Natural killer cell treated with Interleukin-12 subunit alpha and Interleukin-12 subunit beta and Interleukin-15 and Interleukin-18, amount 100 ng/mL, for 72 hours (primary cell): ENCODE results near the gene ACAD11. TPM values are rescaled to one million over a fixed set of nuclear protein-coding genes. Genes with fewer than 3 reads are reported as not detected.
"Not testable (repeated sequence)": the region's sequence is repeated elsewhere in the genome, so short reads cannot be mapped to it uniquely, and the experiment has no call there.

Experiments used
- ATAC-seq, 2 donors: fragments of 150-1000 bp; cut with Tn5 transposase in 1 of 2; sonication (Bioruptor Pico), chemical (Tn5 transposase) in 1 of 2; 2 replicates each; pipeline ENCODE4 v1.10.0; 2021
- DNase-seq: peaks from one replicate; pipeline ENCODE4 v3.0.0; 2022; ENCODE audit warnings: low spot score
- H3K27ac Mint-ChIP-seq, 2 donors: 1 replicate in 1 of 2; 2 replicates in 1 of 2; pipeline ENCODE4 v1.8.0; 2022; ENCODE audit warnings: mixed read lengths in 2 of 2, mild to moderate bottlenecking in 1 of 2, moderate library complexity in 1 of 2
- H3K27me3 Mint-ChIP-seq, 2 donors: 1 replicate in 1 of 2; 2 replicates in 1 of 2; pipeline ENCODE4 v1.8.0; 2022; ENCODE audit warnings: mixed read lengths in 2 of 2
- H3K36me3 Mint-ChIP-seq: one replicate; pipeline ENCODE4 v1.8.0; 2022; ENCODE audit warnings: mixed read lengths
- H3K4me1 Mint-ChIP-seq, 2 donors: 1 replicate in 1 of 2; 2 replicates in 1 of 2; pipeline ENCODE4 v1.8.0; 2022; ENCODE audit warnings: low read depth in 2 of 2, mixed read lengths in 2 of 2, mild to moderate bottlenecking in 1 of 2
- H3K4me3 Mint-ChIP-seq: one replicate; pipeline ENCODE4 v1.8.0; 2022; ENCODE audit warnings: mixed read lengths
- H3K9me3 Mint-ChIP-seq: 2 replicates; pipeline ENCODE4 v1.8.0; 2022; ENCODE audit warnings: mixed read lengths
- total RNA-seq, 2 donors: library from RNA; stranded (reverse); gene quantifications; one replicate each; pipeline ENCODE4 v1.2.3, GENCODE V29; 2022

The ACAD11 gene
- total RNA-seq, 2 donors from 2014 or later = 9.3 to 11.5 TPM

DNA sequence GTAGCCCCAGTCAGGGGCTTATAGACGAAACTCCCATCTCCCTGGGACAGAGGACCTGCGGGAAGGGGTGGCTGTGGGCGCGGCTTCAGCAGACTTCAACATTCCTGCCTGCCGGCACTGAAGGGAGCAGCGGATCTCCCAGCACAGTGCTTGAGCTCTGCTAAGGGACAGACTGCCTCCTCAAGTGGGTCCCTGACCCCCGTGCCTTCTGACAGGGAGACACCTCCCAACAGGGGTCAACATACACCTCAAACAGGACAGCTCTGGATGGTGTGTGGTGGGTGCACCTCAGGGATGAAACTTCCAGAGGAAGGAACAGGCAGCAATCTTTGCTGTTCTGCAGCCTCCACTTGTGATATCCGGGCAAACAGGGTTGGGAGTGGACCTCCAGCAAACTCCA lies 53.0 kb downstream of the ACAD11 start:
- not testable (repeated sequence) for H3K9me3 Mint-ChIP-seq, ATAC-seq, H3K4me1 Mint-ChIP-seq, H3K4me3 Mint-ChIP-seq, DNase-seq, H3K27me3 Mint-ChIP-seq, H3K27ac Mint-ChIP-seq
- peaks cover 26% of the 10 kb centered on the region for H3K36me3 Mint-ChIP-seq

GRCh38 chr3:132606085-132606484 lies 53.5 kb downstream of the ACAD11 start:
- ATAC-seq (no peak), DNase-seq (no peak)
- peaks cover 2% of the 10 kb centered on the region for H3K9me3 Mint-ChIP-seq
- H3K4me3 Mint-ChIP-seq = no peak overlapping the region
- H3K36me3 Mint-ChIP-seq = peaks cover 26% of the 10 kb centered on the region
- H3K27me3 Mint-ChIP-seq = no peaks in the 10 kb centered on the region
- H3K27ac Mint-ChIP-seq = no peak overlapping the region
- H3K4me1 Mint-ChIP-seq = peaks cover 0 to 2% of the 10 kb centered on the region in 2 donors

GRCh38 chr3:132605374-132605792 lies 54.2 kb downstream of the ACAD11 start:
- Mint-ChIP-seq H3K9me3 (peaks cover 2% of the 10 kb centered on the region), H3K27me3 (no peaks in the 10 kb centered on the region)

DNA sequence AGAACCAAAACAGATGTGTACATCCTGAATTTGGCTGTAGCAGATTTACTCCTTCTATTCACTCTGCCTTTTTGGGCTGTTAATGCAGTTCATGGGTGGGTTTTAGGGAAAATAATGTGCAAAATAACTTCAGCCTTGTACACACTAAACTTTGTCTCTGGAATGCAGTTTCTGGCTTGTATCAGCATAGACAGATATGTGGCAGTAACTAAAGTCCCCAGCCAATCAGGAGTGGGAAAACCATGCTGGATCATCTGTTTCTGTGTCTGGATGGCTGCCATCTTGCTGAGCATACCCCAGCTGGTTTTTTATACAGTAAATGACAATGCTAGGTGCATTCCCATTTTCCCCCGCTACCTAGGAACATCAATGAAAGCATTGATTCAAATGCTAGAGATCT lies 59.0 kb downstream of the ACAD11 start:
- H3K27me3 Mint-ChIP-seq, ATAC-seq, H3K4me1 Mint-ChIP-seq, H3K36me3 Mint-ChIP-seq, DNase-seq, H3K9me3 Mint-ChIP-seq, H3K27ac Mint-ChIP-seq, H3K4me3 Mint-ChIP-seq: not testable (repeated sequence)

More at GRCh38 chr3:132605374-132605792, 54.2 kb downstream of the ACAD11 start:
- Mint-ChIP-seq H3K36me3 (peaks cover 26% of the 10 kb centered on the region), H3K4me1 (peaks cover 0 to 2% of the 10 kb centered on the region in 2 donors), H3K4me3 (no peak overlapping the region), H3K27ac (no peak overlapping the region)
- DNase-seq = no peak
- ATAC-seq = no peak

- no peak for ATAC-seq
- no peaks in the 10 kb centered on the region for H3K9me3 Mint-ChIP-seq
- no peak overlapping the region for H3K27ac Mint-ChIP-seq
Measured at GRCh38 chr3:132598181-132598580, 61.4 kb downstream of the ACAD11 start.

GRCh38 chr3:132597660-132598059 lies 61.9 kb downstream of the ACAD11 start:
- no peak overlapping the region for H3K27ac Mint-ChIP-seq
- peaks cover 7% of the 10 kb centered on the region for H3K36me3 Mint-ChIP-seq
- no peaks in the 10 kb centered on the region for H3K27me3 Mint-ChIP-seq
- no peak for DNase-seq
- no peaks in the 10 kb centered on the region for H3K4me1 Mint-ChIP-seq
- no peak for ATAC-seq
- no peak overlapping the region for H3K4me3 Mint-ChIP-seq
- H3K9me3 Mint-ChIP-seq = no peaks in the 10 kb centered on the region

More at GRCh38 chr3:132598181-132598580, 61.4 kb downstream of the ACAD11 start:
- Mint-ChIP-seq H3K4me1 (no peaks in the 10 kb centered on the region), H3K36me3 (peaks cover 7% of the 10 kb centered on the region), H3K4me3 (no peak overlapping the region), H3K27me3 (no peaks in the 10 kb centered on the region)
- no peak for DNase-seq

- Mint-ChIP-seq H3K4me1 (no peaks in the 10 kb centered on the region), H3K9me3 (no peaks in the 10 kb centered on the region), H3K27ac (no peak within 1 kb of the TSS), H3K4me3 (no peak within 1 kb of the TSS), H3K36me3 (peaks cover 7% of the 10 kb centered on the region), H3K27me3 (no peaks in the 10 kb centered on the region)
- DNase-seq (no peak), ATAC-seq (no peak)
Measured at GRCh38 chr3:132596816-132597433, 62.7 kb downstream of the ACAD11 start, which contains the start of gene ACKR4. Gene ACKR4 (plus strand): TSS chr3:132597270. CDS start chr3:132600398, 3,128 bp downstream.

DNA sequence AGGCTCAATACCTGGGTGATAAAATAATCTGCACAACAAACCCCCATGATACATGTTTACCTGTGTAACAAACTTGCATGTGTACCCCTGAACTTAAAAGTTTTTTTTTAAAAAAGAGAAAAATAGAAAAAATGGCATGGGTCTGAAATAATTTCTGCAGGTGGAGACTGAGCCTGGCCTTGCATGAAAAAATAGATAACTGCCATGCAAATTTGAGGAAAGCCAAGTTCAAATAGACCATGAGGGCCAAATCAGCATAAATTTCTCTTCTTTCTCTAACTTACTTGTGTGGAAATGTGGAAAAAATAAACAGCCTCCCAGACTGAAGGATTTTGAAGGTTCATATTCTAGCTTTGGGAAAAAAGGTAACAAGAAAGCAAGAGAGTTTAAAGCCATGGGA lies 63.3 kb downstream of the ACAD11 start:
- Mint-ChIP-seq H3K4me3 (no peak overlapping the region), H3K4me1 (no peaks in the 10 kb centered on the region), H3K27ac (no peak overlapping the region), H3K9me3 (no peaks in the 10 kb centered on the region), H3K36me3 (peaks cover 7% of the 10 kb centered on the region), H3K27me3 (no peaks in the 10 kb centered on the region)
- DNase-seq (no peak), ATAC-seq (no peak)

DNA sequence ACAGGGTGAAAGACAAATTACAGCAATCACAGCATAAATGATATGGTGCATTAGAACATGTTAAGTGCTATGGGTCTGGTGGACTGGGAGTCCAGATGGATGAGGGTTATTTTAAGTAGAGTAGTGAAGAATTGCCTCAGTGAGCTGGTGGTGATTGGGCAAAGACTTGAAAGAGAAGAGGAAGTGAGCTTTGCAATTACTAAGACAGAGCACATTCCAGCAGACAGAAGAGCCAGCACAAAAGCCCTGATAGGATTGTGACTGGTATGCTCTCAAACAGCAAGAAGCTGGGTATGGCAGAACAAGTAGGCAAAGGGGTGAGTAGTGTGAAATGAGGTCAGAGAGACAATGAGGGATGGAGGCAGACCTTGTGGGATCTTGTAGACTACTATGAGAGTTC lies 64.6 kb downstream of the ACAD11 start:
- ATAC-seq (no peak), DNase-seq (no peak)
- Mint-ChIP-seq H3K9me3 (peaks cover 4% of the 10 kb centered on the region), H3K36me3 (peaks cover 7% of the 10 kb centered on the region), H3K27me3 (no peaks in the 10 kb centered on the region), H3K27ac (no peak overlapping the region), H3K4me3 (no peak overlapping the region), H3K4me1 (no peaks in the 10 kb centered on the region)

DNA sequence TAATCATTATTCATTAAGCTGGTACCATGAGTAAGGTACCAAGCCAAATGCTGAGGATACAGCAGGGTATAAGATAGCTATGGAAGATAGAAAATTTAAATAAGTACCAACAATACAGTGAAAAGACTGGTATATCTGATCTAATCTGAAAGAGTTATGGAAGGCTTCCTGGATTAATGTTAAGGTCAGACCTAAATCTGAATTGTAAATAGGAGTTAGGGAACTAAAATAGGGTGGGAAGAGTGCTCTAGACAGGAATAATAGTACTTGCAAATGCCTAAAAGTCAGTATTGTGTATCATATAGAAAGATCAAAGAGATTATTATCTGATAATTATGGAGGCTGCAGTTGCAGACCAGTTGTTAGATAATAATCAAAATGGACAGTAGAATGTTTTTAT lies 65.1 kb downstream of the ACAD11 start:
- DNase-seq = no peak
- no peaks in the 10 kb centered on the region for H3K4me1 Mint-ChIP-seq
- no peak for ATAC-seq
- H3K4me3 Mint-ChIP-seq = no peak overlapping the region
- peaks cover 4% of the 10 kb centered on the region for H3K9me3 Mint-ChIP-seq
- no peaks in the 10 kb centered on the region for H3K27me3 Mint-ChIP-seq
- H3K27ac Mint-ChIP-seq = no peak overlapping the region
- peaks cover 7% of the 10 kb centered on the region for H3K36me3 Mint-ChIP-seq

DNA sequence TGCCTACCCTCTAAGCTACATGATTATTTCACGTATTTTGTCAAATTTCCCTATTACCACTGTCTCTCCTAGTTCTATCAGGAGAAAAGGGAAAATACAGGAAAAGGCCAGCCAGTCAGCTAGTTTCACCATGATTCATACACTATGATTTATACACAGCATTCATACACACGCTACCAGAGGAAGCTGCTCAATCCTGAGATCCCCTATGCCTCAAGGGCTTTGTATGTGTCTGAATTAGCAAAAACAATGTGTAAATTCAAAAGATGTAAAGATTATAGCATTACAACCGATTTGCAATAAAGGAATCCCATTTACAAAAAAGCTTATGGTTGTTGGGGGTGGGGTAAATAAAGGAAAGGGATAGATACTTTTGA lies 65.7 kb downstream of the ACAD11 start:
- H3K4me1 Mint-ChIP-seq = no peaks in the 10 kb centered on the region
- peaks cover 4% of the 10 kb centered on the region for H3K9me3 Mint-ChIP-seq
- peaks cover 7% of the 10 kb centered on the region for H3K36me3 Mint-ChIP-seq
- H3K27ac Mint-ChIP-seq = no peak overlapping the region
- no peak overlapping the region for H3K4me3 Mint-ChIP-seq
- H3K27me3 Mint-ChIP-seq = no peaks in the 10 kb centered on the region
- DNase-seq = no peak
- no peak for ATAC-seq

DNA sequence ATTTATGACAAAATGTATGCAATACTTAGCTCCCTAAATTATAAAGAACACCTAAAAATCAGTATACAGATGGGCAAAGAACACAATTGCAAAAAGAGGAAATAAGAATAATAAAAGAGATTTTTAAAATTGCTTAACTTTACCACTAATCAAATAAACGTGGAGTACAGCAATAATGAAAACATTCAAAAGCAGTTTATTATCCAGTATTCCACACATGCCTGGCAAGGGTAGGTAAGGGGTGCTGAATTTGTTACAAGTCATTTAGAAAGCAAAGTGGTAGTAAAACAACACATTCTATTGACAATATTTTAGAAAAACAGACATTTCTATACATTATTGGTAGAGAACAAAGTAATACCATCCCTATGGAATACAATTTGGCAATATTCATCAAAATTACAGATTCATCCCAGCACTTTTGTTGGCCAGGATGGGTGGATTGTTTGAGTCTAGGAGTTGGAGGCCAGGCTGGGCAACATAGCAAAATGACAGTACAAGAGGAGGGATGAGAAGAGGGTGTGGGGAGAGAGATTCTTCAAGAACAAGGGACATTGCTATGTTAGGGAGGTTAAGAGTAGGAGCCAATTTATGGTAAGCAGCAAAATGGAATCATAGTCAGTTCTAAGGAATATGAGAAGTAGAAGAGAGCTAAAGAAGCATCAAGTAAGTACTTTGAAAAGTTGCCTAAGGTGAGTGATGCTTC lies 66.2 kb downstream of the ACAD11 start:
- Mint-ChIP-seq H3K27me3 (no peaks in the 10 kb centered on the region), H3K4me1 (no peaks in the 10 kb centered on the region), H3K4me3 (no peak overlapping the region), H3K36me3 (peaks cover 2% of the 10 kb centered on the region), H3K27ac (no peak overlapping the region), H3K9me3 (peaks cover 4% of the 10 kb centered on the region)
- no peak for DNase-seq
- no peak for ATAC-seq

- Mint-ChIP-seq H3K27me3 (no peaks in the 10 kb centered on the region), H3K36me3 (peaks cover 4% of the 10 kb centered on the region), H3K4me3 (no peak overlapping the region), H3K27ac (no peak overlapping the region), H3K9me3 (peaks cover 4% of the 10 kb centered on the region), H3K4me1 (no peaks in the 10 kb centered on the region)
- ATAC-seq (no peak), DNase-seq (no peak)
Measured at GRCh38 chr3:132592216-132592615, 67.4 kb downstream of the ACAD11 start.

GRCh38 chr3:132587401-132587800 lies 72.2 kb downstream of the ACAD11 start:
- ATAC-seq (no peak), DNase-seq (no peak)
- no peak overlapping the region for H3K4me3 Mint-ChIP-seq
- no peaks in the 10 kb centered on the region for H3K27me3 Mint-ChIP-seq
- H3K4me1 Mint-ChIP-seq = no peaks in the 10 kb centered on the region
- no peak overlapping the region for H3K27ac Mint-ChIP-seq
- H3K36me3 Mint-ChIP-seq = peaks cover 7% of the 10 kb centered on the region
- peaks cover 4% of the 10 kb centered on the region for H3K9me3 Mint-ChIP-seq
